Esophagus (tissue), 2 donors: Measurements from ENCODE around the gene GRIK2. TPM values are rescaled to one million over a fixed set of nuclear protein-coding genes. Genes with fewer than 3 reads are reported as not detected.

Experiments
- H3K27ac ChIP-seq, 2 donors: one replicate each; pipeline ENCODE4 v1.5.1; 2013; ENCODE audit warnings: low read depth in 2 of 2, mild to moderate bottlenecking in 2 of 2, inconsistent platforms in 1 of 2, low read length in 1 of 2, moderate library complexity in 1 of 2
- H3K27me3 ChIP-seq, 2 donors: one replicate each; pipeline ENCODE4 v1.6.1; 2013; ENCODE audit warnings: low read length in 2 of 2, control low read depth in 1 of 2, mild to moderate bottlenecking in 1 of 2; ENCODE audit not compliant: insufficient read depth in 2 of 2, control insufficient read depth in 1 of 2
- H3K36me3 ChIP-seq, 2 donors: one replicate each; pipeline ENCODE4 v1.6.1; 2013; ENCODE audit warnings: low read length in 1 of 2; ENCODE audit not compliant: control insufficient read depth in 2 of 2, insufficient read depth in 2 of 2
- H3K4me1 ChIP-seq, 2 donors: one replicate each; pipeline ENCODE4 v1.6.1; 2013; ENCODE audit warnings: low read length in 1 of 2; ENCODE audit not compliant: control insufficient read depth in 2 of 2, insufficient read depth in 2 of 2
- H3K4me3 ChIP-seq, 2 donors: one replicate each; pipeline ENCODE4 v1.5.1; 2013; ENCODE audit warnings: low read length in 2 of 2, mild to moderate bottlenecking in 2 of 2, low read depth in 1 of 2, moderate library complexity in 1 of 2
- H3K9me3 ChIP-seq, 2 donors: one replicate each; pipeline ENCODE4 v1.6.1; 2013; ENCODE audit warnings: mild to moderate bottlenecking in 2 of 2, low read depth in 1 of 2, low read length in 1 of 2, moderate library complexity in 1 of 2; ENCODE audit not compliant: control insufficient read depth in 2 of 2, insufficient read depth in 1 of 2
- WGBS, 2 donors: extraction: QIAGEN DNeasy Blood & Tissue Kit; methylation state at CpG; one replicate each; pipeline ENCODE4 v1.1.7; 2013; 5-methylcytosine and 5-hydroxymethylcytosine counted together
- polyA plus RNA-seq, 2 donors: library from polyadenylated mRNA; stranded (reverse); fragments of 200-250 nt; gene quantifications; one replicate each; pipeline ENCODE4 v1.2.3, GENCODE V29; 2013
- donor health status: healthy with polysubstance abuse.
- donor health status: Bipolar disorder and iron deficiency.

Gene GRIK2
- polyA plus RNA-seq, 2 donors, result 0.06 to 0.08 TPM

GRCh38 chr6:101422251-101422650, 28.7 kb downstream of the GRIK2 start:
- WGBS, 2 donors, result 83 to 90% methylated on average over 1 of the region's 1 CpG
- no peaks in the 10 kb centered on the region for H3K36me3 ChIP-seq
- no peak overlapping the region for H3K4me3 ChIP-seq
- no peaks in the 10 kb centered on the region for H3K4me1 ChIP-seq
- H3K9me3 ChIP-seq, result no peaks in the 10 kb centered on the region
- no peak overlapping the region for H3K27ac ChIP-seq
- no peaks in the 10 kb centered on the region for H3K27me3 ChIP-seq

GRCh38 chr6:101422811-101423210, 29.3 kb downstream of the GRIK2 start:
- Histone ChIP-seq H3K27ac (no peak overlapping the region), H3K4me1 (no peaks in the 10 kb centered on the region), H3K27me3 (no peaks in the 10 kb centered on the region), H3K9me3 (no peaks in the 10 kb centered on the region), H3K4me3 (no peak overlapping the region), H3K36me3 (no peaks in the 10 kb centered on the region)
- WGBS, 2 donors, result 72 to 74% methylated on average over 1 of the region's 1 CpG

GRCh38 chr6:101429270-101429669, 35.8 kb downstream of the GRIK2 start:
- 42 to 46% methylated on average over 1 of the region's 1 CpG for WGBS, 2 donors
- no peak overlapping the region for H3K4me3 ChIP-seq
- no peaks in the 10 kb centered on the region for H3K4me1 ChIP-seq
- no peaks in the 10 kb centered on the region for H3K36me3 ChIP-seq
- H3K27me3 ChIP-seq, result no peaks in the 10 kb centered on the region
- H3K9me3 ChIP-seq, result peaks cover 0 to 4% of the 10 kb centered on the region in 2 donors
- no peak overlapping the region for H3K27ac ChIP-seq

GRCh38 chr6:101429845-101430244, 36.3 kb downstream of the GRIK2 start:
- Histone ChIP-seq H3K4me3 (no peak overlapping the region), H3K36me3 (no peaks in the 10 kb centered on the region)
- 54 to 65% methylated on average over 5 of the region's 5 CpGs for WGBS, 2 donors

GRCh38 chr6:101433141-101433540, 39.6 kb downstream of the GRIK2 start:
- WGBS, 2 donors, result 88 to 90% methylated on average over 5 of the region's 5 CpGs
- Histone ChIP-seq H3K27me3 (no peaks in the 10 kb centered on the region), H3K27ac (no peak overlapping the region), H3K36me3 (no peaks in the 10 kb centered on the region), H3K9me3 (peaks cover 0 to 4% of the 10 kb centered on the region in 2 donors), H3K4me3 (no peak overlapping the region), H3K4me1 (no peaks in the 10 kb centered on the region)

More at GRCh38 chr6:101429845-101430244, 36.3 kb downstream of the GRIK2 start:
- Histone ChIP-seq H3K9me3 (peaks cover 0 to 4% of the 10 kb centered on the region in 2 donors), H3K27me3 (no peaks in the 10 kb centered on the region), H3K27ac (no peak overlapping the region), H3K4me1 (no peaks in the 10 kb centered on the region)

DNA sequence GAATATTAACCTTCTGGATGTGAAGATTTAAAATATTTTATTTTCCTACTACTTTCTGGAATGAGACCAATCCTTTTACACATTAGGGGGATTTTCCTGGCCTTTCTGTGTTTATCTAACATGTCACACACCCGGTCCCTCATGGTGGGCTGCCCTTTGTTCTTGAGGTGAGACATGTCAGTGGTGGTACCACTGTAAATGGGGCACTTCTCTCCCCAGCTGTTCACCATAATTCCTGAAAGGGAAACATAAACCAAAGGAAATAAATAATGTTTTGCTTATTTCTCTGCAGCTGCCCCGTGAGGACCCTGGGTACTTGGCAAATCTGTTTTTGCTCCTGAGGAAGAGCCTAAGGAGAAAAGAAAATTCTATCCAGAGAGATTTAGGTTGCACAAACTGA, 41.1 kb downstream of the GRIK2 start:
- Histone ChIP-seq H3K4me3 (no peak overlapping the region), H3K4me1 (no peaks in the 10 kb centered on the region), H3K9me3 (peaks cover 0 to 4% of the 10 kb centered on the region in 2 donors), H3K27ac (no peak overlapping the region), H3K27me3 (no peaks in the 10 kb centered on the region), H3K36me3 (no peaks in the 10 kb centered on the region)
- 41 to 42% methylated on average over 2 of the region's 2 CpGs for WGBS, 2 donors

GRCh38 chr6:101435038-101435437, 41.5 kb downstream of the GRIK2 start:
- Histone ChIP-seq H3K4me1 (no peaks in the 10 kb centered on the region), H3K27me3 (no peaks in the 10 kb centered on the region), H3K9me3 (peaks cover 0 to 4% of the 10 kb centered on the region in 2 donors), H3K36me3 (no peaks in the 10 kb centered on the region), H3K27ac (no peak overlapping the region), H3K4me3 (no peak overlapping the region)
- 33 to 67% methylated on average over 1 of the region's 1 CpG for WGBS, 2 donors

DNA sequence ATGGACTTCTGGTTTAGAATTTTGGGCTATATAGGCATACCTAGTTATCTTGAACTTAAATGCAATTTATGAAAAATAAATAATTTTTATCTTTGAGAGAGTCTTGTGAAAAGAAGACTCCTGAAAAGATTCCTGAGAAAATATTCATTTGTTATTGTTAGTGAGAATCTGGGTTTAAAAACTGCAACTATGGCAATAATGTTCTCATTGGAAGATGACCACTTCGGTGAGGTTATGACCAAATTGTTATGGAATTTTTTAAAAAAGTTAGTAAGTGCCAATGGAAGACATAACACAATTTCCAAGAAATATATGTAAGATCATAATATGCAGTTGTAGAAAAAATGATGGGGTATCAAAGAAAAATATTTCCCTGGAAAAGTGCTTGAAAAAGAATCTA, 46.3 kb downstream of the GRIK2 start:
- no peak overlapping the region for H3K27ac ChIP-seq
- no peaks in the 10 kb centered on the region for H3K36me3 ChIP-seq
- H3K9me3 ChIP-seq, result no peaks in the 10 kb centered on the region
- no peak overlapping the region for H3K4me3 ChIP-seq
- no peaks in the 10 kb centered on the region for H3K4me1 ChIP-seq
- 96 to 97% methylated on average over 1 of the region's 1 CpG for WGBS, 2 donors
- no peaks in the 10 kb centered on the region for H3K27me3 ChIP-seq

- no peaks in the 10 kb centered on the region for H3K9me3 ChIP-seq
- no peaks in the 10 kb centered on the region for H3K36me3 ChIP-seq
- H3K27ac ChIP-seq, result no peak overlapping the region
- H3K4me1 ChIP-seq, result no peaks in the 10 kb centered on the region
- no peaks in the 10 kb centered on the region for H3K27me3 ChIP-seq
- H3K4me3 ChIP-seq, result no peak overlapping the region
These were observed 49.8 kb downstream of the GRIK2 start for GRCh38 chr6:101443315-101443714.

DNA sequence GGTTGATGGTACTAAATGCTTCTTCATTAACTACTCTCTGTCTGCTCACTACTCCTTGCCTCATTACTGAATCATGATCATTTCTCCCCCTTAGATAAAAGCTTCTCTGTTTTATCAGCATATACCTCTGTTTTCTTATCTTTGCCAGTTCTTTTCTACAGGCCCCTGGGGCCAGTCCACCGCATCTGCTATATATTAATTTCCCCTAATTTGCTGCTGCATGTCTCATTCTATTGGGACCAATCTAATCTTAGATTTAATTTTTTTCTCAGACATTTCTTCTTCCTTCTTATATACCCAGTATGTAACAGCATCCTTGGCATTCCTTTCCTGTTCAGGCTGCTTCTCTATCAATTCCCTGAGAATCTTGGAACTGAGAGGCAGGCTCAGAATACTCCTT, 51.2 kb downstream of the GRIK2 start:
- Histone ChIP-seq H3K27ac (no peak overlapping the region), H3K4me1 (no peaks in the 10 kb centered on the region), H3K9me3 (no peaks in the 10 kb centered on the region), H3K27me3 (no peaks in the 10 kb centered on the region), H3K36me3 (no peaks in the 10 kb centered on the region), H3K4me3 (no peak overlapping the region)
- WGBS, 2 donors, result 85 to 89% methylated on average over 1 of the region's 1 CpG
